ENCODE results near the gene KRT35.

Gene KRT35

DNA sequence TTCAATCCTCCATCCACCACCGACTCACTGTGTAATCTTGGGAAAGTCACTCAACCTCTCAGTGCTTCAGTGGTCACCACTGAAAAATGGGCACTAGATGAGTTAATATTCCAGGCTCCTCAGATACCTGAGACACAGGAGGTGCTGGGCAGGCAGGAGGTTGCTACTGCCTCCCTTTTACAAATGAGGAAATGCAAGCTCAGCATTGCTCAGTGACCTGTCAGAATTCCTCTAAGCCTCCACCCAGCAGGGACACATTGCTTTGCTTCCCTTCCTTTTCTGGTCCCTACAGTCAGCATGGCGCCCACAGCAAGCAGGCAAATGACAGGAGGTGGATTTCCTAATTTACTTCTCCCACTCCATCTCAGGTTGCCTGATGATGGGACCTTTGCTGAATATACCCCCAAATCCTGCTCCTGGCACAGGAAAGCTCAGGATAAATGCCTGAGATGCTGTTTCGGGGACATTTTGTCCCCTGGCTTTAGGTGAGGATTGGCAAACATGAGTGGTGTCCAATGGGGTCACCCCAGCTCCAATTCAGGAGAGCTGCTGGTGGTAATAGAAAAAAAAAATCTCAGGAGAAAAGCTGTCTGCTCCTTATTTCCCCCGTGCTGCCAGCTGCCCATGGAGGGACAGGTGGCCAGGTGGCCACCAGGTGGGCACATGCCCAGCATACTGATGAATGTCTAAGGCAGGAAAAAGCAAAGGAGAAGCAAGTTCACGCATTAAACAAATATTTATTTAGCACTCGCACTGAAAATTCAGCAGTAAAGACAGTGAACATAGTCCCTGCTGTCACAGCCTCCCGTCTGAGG, 29.5 kb upstream of the KRT35 start:
- FAIRE-seq (no peak), DNase-seq (ENCODE audit: insufficient read length) (no peak)
- TF ChIP-seq TAF1 (IDR thresholded peaks at IDR 0.05; ENCODE audit: borderline replicate concordance, low read depth, low read length) (no peak), POLR2A (IDR thresholded peaks at IDR 0.05; ENCODE audit: low read depth, low read length) (no peak), POLR2AphosphoS5 (IDR thresholded peaks at IDR 0.05; ENCODE audit: low read depth, low read length) (no peak)

- FAIRE-seq (no peak), DNase-seq (ENCODE audit: insufficient read length) (no peak)
- TF ChIP-seq TAF1 (IDR thresholded peaks at IDR 0.05; ENCODE audit: borderline replicate concordance, low read depth, low read length) = no peak
- TF ChIP-seq POLR2AphosphoS5 (IDR thresholded peaks at IDR 0.05; ENCODE audit: low read depth, low read length) = no peak
- TF ChIP-seq POLR2A (IDR thresholded peaks at IDR 0.05; ENCODE audit: low read depth, low read length) = no peak
Observed at GRCh38 chr17:41507315-41507880, 26.4 kb upstream of the KRT35 start.

- FAIRE-seq = no peak
- TF ChIP-seq POLR2A (IDR thresholded peaks at IDR 0.05; ENCODE audit: low read depth, low read length) = no peak
- no peak for TF ChIP-seq TAF1 (IDR thresholded peaks at IDR 0.05; ENCODE audit: borderline replicate concordance, low read depth, low read length)
- TF ChIP-seq POLR2AphosphoS5 (IDR thresholded peaks at IDR 0.05; ENCODE audit: low read depth, low read length) = no peak
Observed at GRCh38 chr17:41505809-41506767, 25.1 kb upstream of the KRT35 start.

DNA sequence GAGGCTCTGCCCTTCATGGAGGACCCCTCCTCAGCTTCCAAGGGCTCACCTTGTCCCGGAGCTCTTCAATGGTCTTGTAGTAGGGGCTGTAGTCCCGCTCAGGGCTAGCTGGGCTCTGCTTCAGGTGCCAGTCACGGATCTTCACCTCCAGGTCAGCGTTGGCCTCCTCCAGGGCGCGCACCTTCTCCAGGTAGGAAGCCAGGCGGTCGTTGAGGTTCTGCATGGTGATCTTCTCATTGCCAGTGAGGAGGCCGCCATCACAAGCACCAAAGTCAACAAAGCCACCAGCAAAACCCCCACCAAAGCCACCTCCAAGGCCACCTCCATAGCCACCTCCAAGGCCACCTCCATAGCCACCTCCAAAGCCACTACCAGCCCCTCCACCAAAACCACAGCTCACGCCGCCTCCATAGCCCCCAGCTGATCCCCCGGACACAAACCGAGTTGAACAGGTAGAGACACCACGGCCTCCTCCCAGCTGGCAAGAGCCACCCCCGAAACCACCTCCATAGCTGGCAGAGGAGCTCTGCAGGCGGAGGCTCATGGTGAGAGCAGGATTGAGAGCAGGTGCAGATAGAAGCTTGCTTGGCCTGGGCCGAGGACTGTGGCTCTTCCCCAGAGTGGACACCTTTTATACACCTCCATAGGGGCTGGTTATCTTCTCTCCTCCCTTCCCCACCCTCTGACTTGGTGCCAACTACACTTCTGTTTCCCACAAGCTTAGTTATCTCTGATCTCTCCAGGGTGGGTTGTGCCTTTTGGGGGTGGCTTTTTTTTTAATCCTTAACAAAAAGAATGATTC, 24.3 kb upstream of the KRT35 start, which contains the start of gene KRT13:
Gene KRT13 (minus strand): TSS at position 606 of the 802 bp plus-strand sequence. CDS start 62 bp downstream, at position 544.
- DNase-seq (ENCODE audit: insufficient read length) (no peak), FAIRE-seq (no peak)
- TF ChIP-seq POLR2AphosphoS5 (IDR thresholded peaks at IDR 0.05; ENCODE audit: low read depth, low read length) (no peak), POLR2A (IDR thresholded peaks at IDR 0.05; ENCODE audit: low read depth, low read length) (no peak), TAF1 (IDR thresholded peaks at IDR 0.05; ENCODE audit: borderline replicate concordance, low read depth, low read length) (no peak)

More at GRCh38 chr17:41505809-41506767, 25.1 kb upstream of the KRT35 start:
- DNase-seq (ENCODE audit: insufficient read length) = no peak

GRCh38 chr17:41504246-41504977, 23.5 kb upstream of the KRT35 start:
- DNase-seq (ENCODE audit: insufficient read length) (no peak), FAIRE-seq (no peak)
- no peak for TF ChIP-seq POLR2A (IDR thresholded peaks at IDR 0.05; ENCODE audit: low read depth, low read length)

- DNase-seq (ENCODE audit: insufficient read length) = no peak
- no peak for FAIRE-seq
- TF ChIP-seq TAF1 (IDR thresholded peaks at IDR 0.05; ENCODE audit: borderline replicate concordance, low read depth, low read length) = no peak
- no peak for TF ChIP-seq POLR2AphosphoS5 (IDR thresholded peaks at IDR 0.05; ENCODE audit: low read depth, low read length)
- TF ChIP-seq POLR2A (IDR thresholded peaks at IDR 0.05; ENCODE audit: low read depth, low read length) = no peak
Observed at GRCh38 chr17:41503202-41503601, 22.3 kb upstream of the KRT35 start.

GRCh38 chr17:41500131-41500911, 19.4 kb upstream of the KRT35 start:
- no peak for TF ChIP-seq TAF1 (IDR thresholded peaks at IDR 0.05; ENCODE audit: borderline replicate concordance, low read depth, low read length)
- FAIRE-seq (no peak), DNase-seq (ENCODE audit: insufficient read length) (no peak)

DNA sequence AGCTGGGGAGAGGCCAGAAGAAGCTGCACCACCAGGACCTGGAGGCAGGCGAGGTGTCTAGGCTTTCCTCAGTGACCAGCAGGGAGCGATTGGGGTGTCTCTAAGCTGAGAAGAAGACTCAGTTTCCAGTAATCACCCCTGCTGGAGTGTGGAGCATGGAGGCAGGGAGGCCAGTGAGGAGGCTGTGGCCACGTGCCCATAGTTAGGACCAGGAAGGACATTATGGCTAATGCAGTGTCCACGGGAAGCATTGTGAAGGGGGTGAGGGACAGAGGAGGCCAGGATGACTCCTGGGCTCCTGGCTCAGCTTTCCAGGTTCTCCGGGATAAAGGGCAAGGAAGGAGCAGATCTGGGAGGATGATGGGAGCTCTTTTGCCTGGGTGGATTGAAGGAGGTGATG, 18.8 kb upstream of the KRT35 start:
- TF ChIP-seq TAF1 (IDR thresholded peaks at IDR 0.05; ENCODE audit: borderline replicate concordance, low read depth, low read length) (no peak), POLR2AphosphoS5 (IDR thresholded peaks at IDR 0.05; ENCODE audit: low read depth, low read length) (no peak), POLR2A (IDR thresholded peaks at IDR 0.05; ENCODE audit: low read depth, low read length) (no peak)
- FAIRE-seq (no peak), DNase-seq (ENCODE audit: insufficient read length) (no peak)

DNA sequence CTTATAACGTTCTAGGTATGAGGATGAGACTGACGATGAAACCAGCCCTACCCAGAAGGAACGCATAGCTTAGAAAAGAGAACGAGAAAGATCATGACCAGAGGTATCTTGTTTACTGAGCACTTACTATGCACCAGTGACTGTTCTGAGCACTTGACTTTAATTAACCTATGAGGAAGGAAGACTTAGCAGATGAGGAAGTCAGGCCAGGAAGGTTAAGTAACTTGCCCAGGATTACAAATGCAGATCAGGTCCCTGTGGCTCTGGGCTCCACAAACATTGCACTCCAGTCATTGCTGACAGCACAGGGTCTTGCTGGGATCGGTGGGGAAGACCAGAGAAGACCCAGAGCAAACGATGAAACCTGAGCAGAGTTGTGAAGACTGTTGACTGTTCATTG, 17.3 kb upstream of the KRT35 start:
- TF ChIP-seq POLR2AphosphoS5 (IDR thresholded peaks at IDR 0.05; ENCODE audit: low read depth, low read length) = no peak
- TF ChIP-seq POLR2A (IDR thresholded peaks at IDR 0.05; ENCODE audit: low read depth, low read length) = no peak
- no peak for FAIRE-seq
- no peak for DNase-seq (ENCODE audit: insufficient read length)

Measured in GM12892 (cell line).